Measurements from ENCODE around the gene ABHD15. TPM values are rescaled to one million over a fixed set of nuclear protein-coding genes. Genes with fewer than 3 reads are reported as not detected.

Gene ABHD15
- total and polyA plus RNA-seq, 9 of the 15 experiments (the other 6 are each of a cell fraction or from before 2014, with no cell fraction given) = 0.85 to 4.2 (median 2.1) TPM

- peak; percentile 47; the same call in 1 of the 2 replicates for TF ChIP-seq REST (IDR thresholded peaks at IDR 0.05; ENCODE audit: borderline replicate concordance)
- TF ChIP-seq REST (CRISPR knock-in tag; IDR thresholded peaks at IDR 0.05; ENCODE audit: low read depth) = no peak
- peak; percentile 83 to 85 for TF ChIP-seq E2F6 (IDR thresholded peaks at IDR 0.05; ENCODE audit: borderline replicate concordance in 1 of 2, extremely low read depth in 1 of 2, insufficient read depth in 1 of 2, insufficient read length in 1 of 2, low read depth in 1 of 2, low read length in 1 of 2, poor library complexity in 1 of 2, severe bottlenecking in 1 of 2)
- TF ChIP-seq MLX (CRISPR knock-in tag; conservative IDR thresholded peaks at IDR 0.05) = no peak
- TF ChIP-seq CTCFL (IDR thresholded peaks at IDR 0.05; ENCODE audit: borderline replicate concordance, insufficient read depth, low read depth, low read length, poor library complexity, severe bottlenecking) = peak; percentile 61
- peak; percentile 60; the same call in 1 of the 2 replicates for TF ChIP-seq POLR2G (IDR thresholded peaks at IDR 0.05; ENCODE audit: low read depth, low read length)
- TF ChIP-seq CBX3 (IDR thresholded peaks at IDR 0.05; ENCODE audit: borderline replicate concordance in 1 of 2, low read length in 2 of 2) = no peak
Observed at GRCh38 chr17:29572691-29573557, 6.1 kb upstream of the ABHD15 start (continued).
